Activated T-cell treated with anti-CD3 and anti-CD28 coated beads, Interleukin-2, amount 50 U/mL, for 1 hour (primary cell): ENCODE results near the gene DHRSX.
"Not testable (repeated sequence)": the region's sequence is repeated elsewhere in the genome, so short reads cannot be mapped to it uniquely, and the experiment has no call there.

Experiments
- DNase-seq: peaks from one replicate; pipeline ENCODE4 v3.0.0-alpha.2; 2020

Gene DHRSX

GRCh38 chrX:2474280-2474962 is 26.4 kb downstream of the DHRSX start:
- DNase-seq: no peak

DNA sequence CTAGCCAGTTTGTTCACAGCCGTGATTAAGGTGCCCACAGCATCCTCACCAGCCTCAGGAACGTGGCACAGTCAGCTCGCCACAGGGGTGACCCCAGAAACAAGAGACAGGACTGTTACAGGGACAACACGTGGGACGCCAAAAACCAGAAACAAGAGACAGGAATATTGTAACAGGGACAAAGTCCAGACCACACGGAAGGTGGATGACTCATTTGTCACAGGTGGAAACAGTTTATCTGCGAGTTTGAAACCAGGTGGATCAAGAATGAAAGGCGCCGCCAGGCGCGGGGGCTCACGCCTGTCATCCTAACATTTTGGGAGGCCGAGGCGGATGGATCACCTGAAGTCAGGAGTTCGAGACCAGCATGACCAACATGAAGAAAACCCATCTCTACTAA is 27.7 kb downstream of the DHRSX start:
- DNase-seq: not testable (repeated sequence)

DNA sequence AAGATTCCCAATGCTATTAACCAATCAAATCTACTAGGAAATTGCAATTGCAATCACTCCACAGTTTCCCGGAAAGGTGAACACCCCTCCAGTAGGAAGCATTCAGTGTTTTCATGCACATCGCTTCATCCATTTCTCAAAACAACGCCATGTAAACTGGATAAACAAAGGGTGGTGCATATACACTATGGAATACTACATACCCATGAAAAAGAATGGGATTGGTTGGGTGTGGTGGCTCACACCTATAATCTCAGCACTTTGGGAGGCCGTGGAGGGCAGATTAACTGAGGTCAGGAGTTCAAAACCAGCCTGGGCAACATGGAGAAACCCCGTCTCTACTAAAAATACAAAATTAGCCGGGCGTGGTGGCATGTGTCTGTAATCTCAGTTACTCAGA is 29.1 kb downstream of the DHRSX start:
- no peak for DNase-seq

DNA sequence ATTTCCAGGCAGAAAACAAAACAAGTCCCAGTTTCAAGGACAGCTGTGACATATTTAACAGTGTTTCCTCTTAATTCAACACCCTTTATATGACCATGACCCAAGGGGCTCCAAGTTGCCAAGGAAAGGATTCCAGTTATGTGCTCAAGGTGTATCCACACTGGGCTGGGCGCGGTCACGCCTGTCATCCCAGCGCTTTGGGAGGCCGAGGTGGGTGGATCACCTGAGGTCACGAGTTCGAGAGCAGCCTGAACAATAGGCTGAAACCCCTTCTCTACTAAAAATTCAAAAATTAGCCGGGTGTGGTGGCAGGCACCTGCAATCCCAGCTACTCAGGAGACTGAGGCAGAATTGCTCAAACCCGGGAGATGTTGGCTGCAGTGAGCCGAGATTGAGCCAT is 29.6 kb downstream of the DHRSX start:
- DNase-seq: not testable (repeated sequence)

DNA sequence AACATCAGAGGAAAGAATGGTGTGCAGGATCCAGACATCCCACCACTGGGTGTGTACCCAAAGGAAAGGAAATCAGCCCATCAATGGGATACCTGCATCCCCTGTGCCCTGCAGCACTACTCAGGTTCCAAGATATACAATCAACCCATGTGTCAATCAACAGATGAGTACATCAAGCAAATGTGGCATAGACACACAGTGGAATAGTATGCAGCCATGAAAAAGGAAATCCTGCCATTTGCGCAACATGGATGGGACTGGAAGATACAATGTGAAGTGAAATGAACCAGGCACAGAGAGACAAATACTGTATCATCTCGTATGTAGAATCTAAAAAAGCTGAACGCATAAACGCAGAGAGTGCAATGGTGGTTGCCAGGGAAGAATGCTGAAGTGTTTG is 30.9 kb downstream of the DHRSX start:
- not testable (repeated sequence) for DNase-seq

DNA sequence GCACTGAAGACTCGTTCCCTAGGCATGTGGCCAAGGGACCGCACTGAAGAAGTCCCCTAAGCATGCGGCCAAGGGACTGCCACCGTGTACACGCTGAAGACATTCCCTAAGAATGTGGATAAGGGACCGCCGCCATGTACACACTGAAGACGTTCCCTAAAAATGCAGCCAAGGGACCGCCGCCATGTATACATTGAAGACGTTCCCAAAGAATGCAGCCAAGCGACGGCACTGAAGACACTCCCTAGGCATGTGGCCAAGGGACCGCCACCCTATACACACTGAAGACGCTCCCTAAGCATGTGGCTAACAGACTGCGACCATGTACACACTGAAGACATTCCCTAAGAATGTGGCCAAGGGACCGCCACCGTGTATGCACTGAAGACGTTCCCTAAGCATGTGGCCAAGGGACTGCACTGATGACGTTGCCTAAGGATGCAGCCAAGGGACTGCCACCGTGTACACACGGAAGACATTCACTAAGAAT is 31.5 kb downstream of the DHRSX start:
- DNase-seq: no peak

DNA sequence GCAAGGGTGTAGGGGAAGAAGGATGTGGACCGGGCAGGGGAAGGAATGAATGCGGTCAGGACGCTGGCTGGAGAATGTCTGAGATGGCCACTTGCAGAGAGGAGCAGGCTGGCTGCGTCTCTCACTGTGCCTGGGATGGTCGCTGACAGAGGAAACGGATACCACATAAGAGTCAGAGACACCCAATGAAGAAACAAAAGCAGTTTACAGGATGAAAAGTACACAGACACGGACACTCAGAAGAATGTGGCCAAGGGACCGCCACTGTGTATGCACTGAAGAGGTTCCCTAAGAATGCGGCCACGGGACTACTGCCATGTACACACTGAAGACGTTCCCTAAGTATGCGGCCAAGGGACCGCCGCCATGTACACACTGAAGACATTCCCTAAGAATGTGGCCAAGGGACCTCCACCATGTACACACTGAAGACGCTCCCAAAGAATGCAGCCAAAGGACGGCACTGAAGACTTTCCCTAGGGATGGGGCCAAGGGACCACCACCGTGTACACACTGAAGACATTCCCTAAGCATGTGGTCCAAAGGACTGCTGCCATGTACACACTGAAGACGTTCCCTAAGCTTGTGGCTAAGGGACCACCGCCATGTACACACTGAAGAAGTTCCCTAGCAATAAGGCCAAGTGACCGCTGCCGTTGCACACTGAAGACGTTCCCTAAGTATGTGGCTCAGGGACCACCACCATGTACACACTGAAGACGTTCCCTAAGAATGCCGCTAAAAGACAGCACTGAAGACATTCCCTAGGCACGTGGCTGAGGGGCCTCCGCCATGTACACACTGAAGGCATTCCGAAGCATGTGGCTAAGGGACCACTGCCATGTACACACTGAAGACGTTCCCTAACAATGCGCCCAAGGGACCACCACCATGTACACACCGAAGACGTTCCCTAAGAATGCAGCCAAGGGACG is 32.2 kb downstream of the DHRSX start:
- no peak for DNase-seq

DNA sequence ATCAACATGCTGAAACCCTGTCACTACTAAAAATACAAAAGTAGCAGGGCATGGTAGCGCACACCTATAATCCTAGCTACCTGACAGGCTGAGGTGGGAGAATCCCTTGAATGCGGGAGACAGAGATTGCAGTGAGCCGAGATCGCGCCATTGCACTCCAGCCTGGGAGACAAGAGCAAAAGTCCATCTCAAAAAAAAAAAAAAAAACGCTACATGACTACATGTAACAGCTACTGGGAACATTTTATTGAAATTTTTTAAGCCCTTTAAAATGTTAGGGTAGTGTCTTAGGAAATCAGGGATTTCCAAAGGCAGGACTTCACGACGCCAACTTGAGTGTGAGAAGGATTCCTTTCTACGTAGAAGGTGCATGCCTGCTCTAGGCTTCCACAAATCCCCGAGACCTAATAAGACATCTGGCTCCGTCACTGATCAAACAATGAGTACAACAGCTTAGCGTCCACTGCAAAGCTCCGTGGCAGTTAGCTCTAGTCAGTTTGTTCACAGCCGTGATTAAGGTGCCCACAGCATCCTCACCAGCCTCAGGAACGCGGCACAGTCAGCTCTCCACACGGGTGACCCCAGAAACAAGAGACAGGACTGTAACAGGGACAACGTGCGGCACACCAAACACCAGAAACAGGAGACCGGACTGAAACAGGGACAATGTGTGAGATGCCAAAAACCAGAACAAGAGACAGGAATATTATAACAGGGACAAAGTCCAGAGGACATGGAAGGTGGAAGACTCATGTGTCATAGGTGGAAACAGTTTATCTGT is 33.7 kb downstream of the DHRSX start:
- DNase-seq: no peak

DNA sequence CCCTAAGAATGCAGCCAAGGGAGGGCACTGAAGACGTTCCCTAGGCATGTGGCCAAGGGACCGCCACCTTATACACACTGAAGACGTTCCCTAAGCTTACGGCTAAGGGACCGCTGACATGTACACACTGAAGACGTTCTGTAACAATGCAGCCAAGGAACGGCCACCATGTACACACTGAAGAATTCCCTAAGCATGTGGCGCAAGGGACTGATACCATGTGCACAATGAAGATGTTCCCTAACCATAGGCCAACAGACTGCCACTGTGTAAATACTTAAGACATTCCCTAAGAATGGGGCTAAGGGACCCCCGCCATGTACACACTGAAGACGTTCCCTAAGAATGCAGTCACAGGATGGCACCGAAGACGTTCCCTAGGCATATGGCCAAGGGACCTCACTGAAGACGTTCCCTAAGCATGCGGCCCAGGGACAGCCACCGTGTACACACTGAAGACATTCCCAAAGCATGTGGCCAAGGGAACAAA is 36.1 kb downstream of the DHRSX start:
- no peak for DNase-seq

- no peak for DNase-seq
These were observed 36.7 kb downstream of the DHRSX start for GRCh38 chrX:2463973-2464676.

GRCh38 chrX:2463481-2463880 is 37.3 kb downstream of the DHRSX start:
- not testable (repeated sequence) for DNase-seq

GRCh38 chrX:2462780-2463179 is 38.0 kb downstream of the DHRSX start:
- no peak for DNase-seq

DNA sequence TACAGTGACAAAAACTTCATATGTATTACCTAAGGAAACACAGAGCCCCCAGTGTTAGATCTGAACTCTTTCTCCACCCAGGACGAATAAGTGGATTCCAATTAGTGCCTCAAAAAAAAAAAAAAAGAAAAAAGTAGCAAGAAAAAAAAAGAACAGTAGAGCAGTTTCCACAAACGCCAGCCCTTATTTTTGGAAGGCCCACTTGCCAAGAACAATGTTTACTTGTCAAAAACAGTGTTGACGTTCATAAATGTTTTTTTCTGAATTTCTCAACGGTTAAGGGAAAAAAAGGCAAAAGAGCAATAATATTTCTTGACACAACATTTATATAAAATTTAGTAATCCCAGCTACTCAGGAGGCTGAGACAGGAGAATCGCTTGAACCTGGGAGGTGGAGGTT is 38.7 kb downstream of the DHRSX start:
- no peak for DNase-seq

- no peak for DNase-seq
These were observed 39.1 kb downstream of the DHRSX start for GRCh38 chrX:2461711-2462016.

DNA sequence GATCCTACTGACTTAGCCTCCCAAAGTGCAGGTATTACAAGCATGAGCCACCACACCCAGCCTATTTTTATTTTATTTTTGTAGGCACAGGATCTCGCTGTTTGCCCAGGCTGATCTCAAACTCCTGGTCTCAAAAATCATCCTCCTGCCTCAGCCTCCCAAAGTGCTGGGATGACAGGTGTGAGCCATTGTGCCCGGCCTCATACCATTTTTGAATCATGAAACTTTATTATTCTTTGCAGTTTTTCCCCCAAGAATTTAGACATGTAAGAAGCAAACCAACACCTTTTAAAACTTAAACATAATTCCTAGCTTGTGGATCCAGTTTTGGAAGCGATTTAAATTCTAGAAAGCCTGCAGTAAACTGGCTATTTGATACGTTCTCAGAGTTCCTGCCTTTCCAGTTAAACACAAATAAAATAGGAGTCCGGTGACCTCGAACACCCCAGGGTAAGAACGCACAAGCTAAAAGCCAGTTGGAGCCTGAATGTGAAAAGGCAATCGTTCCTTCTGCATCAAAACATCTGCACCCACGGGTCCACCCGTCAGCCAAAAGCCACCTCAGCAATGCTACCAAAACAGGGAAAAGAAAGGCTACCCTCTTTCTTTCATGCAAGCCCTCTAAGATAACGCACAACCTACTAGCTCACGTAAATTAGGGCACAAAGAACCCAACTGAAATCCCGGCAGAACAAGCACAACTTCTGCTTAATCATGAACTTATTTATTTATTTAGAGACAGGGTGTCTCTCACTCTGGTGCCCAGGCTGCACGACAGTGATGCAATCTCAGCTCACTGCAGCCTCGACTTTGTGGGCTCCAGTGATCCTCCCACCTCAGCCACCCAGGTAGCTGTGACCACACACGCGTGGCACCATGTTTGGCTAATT is 39.7 kb downstream of the DHRSX start:
- not testable (repeated sequence) for DNase-seq

GRCh38 chrX:2460048-2460447 is 40.7 kb downstream of the DHRSX start:
- DNase-seq: not testable (repeated sequence)

- DNase-seq: no peak
These were observed 42.5 kb downstream of the DHRSX start for GRCh38 chrX:2458309-2458708.

DNA sequence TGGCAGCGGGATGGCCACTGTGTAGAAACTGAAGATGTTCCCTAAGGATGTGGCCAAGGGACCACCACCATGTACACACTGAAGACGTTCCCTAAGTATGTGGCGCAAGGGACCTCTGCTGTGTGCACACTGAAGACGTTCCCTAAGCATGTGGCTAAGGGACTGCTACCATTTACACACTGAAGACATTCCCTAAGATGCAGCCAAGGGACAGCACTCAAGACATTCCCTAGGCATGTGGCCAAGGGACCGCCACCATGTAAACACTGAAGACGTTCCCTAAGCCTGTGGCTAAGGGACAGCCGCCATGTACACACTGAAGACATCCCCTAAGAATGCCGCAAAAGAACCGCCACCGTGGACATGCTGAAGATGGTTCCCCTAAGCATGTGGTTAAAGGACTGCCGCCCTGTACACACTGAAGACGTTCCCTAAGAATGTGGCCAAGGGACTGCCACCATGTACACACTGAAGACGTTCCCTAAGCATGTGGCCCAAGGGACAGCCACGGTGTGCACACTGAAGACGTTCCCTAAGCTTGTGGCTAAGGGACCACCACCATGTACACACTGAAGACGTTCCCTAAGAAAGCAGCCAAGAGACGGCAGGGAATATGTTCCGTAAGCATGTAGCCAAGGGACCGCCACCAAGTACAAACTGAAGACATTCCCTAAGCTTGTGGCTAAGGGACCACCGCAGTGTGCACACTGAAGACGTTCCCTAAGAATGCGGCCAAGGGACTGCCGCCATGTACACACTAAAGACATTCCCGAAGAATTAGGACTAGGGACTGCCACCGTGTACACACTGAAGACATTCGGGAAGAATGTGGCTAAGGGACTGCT is 43.3 kb downstream of the DHRSX start:
- no peak for DNase-seq

DNA sequence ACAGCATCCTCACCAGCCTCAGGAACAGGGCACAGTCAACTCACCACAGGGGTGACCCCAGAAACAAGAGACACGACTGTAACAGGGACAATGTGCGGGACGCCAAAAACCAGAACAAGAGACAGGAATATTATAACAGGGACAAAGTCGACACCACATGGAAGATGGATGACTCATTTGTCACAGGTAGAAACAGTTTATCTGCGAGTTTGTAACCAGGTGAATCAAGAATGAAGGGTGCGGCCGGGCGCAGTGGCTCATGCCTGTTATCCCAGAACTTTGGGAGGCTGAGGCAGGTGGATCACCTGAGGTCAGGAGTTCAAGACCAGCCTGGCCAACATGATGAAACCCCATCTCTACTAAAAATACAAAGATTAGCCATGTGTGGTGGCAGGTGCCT is 44.7 kb downstream of the DHRSX start:
- not testable (repeated sequence) for DNase-seq

DNA sequence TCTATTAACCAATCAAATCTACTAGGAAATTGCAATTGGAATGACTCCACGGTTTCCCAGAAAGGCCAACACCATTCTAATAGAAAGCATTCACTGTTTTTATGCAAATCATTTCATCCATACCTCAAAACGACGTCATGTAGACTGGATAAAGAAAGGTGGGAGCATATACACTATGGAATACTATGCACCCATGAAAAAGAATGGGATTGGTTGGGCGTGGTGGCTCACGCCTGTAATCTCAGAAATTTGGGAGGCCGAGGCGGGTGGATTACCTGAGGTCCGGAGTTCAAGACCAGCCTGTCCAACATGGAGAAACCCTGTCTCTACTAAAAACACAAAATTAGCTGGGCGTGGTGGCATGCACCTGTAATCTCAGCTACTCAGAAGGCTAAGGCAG is 46.2 kb downstream of the DHRSX start:
- DNase-seq: not testable (repeated sequence)

DNA sequence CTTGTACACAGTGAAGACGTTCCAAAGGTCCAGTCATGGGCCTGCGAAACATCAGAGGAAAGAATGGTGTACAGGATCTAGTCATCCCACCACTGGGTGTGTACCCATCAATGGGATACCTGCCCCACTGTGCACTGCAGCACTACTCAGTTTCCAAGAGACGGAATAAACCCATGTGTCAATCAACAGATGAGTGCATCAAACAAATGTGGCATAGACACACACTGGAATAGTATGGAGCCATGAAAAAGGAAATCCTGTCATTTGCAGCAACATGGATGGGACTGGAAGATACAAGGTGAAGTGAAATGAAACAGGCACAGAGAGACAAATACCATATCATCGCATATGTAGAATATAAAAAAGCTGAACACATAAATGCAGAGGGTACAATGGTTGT is 48.0 kb downstream of the DHRSX start:
- DNase-seq: no peak
